ENCODE results near the gene HS2ST1.

- no peak for TF ChIP-seq POLR2A (IDR thresholded peaks at IDR 0.05)
- TF ChIP-seq CTCF (IDR thresholded peaks at IDR 0.05), result no peak
- TF ChIP-seq POLR2AphosphoS5 (IDR thresholded peaks at IDR 0.05), result no peak
Observed at GRCh38 chr1:86868477-86868876, 46.0 kb upstream of the HS2ST1 start.

Data from breast epithelium (tissue), 3 donors.